ENCODE results near the gene SND1. TPM values are rescaled to one million over a fixed set of nuclear protein-coding genes. Genes with fewer than 3 reads are reported as not detected.

Gene SND1
- total and polyA plus RNA-seq, 7 donors, result 29.2 to 72.8 (median 48.2) TPM

DNA sequence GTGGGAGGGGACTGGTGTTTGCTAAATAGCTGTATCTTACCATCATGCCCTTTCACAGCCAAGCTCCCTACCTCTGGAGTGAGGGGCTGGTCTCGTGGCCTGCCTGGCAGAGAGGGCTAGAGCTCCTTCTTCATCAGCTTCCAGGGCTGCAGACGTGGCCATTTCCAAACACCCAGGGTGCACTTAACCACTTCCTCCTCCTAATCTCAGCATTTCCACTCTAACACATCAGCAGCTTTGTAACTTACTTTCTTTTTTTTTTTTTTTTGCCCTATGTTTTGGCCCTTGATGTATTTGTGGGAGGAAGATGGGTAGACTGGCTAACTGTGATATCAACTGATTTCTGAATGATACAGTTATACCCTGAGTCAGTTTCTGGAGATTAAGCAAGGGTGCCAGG, 351.8 kb downstream of the SND1 start:
- Histone ChIP-seq H3K9me3 (no peaks in the 10 kb centered on the region), H3K4me3 (no peak overlapping the region), H3K27me3 (ENCODE audit: insufficient read depth in 3 of 3, low read length in 2 of 3) (no peaks in the 10 kb centered on the region), H3K4me1 (no peaks in the 10 kb centered on the region), H3K36me3 (ENCODE audit: insufficient read depth in 1 of 2, low read depth in 1 of 2) (no peaks in the 10 kb centered on the region), H3K27ac (no peak overlapping the region)
- ATAC-seq, result no peak
- 65 to 80% (median 72%) methylated on average over 2 of the region's 2 CpGs for WGBS, 3 donors
- no peak for DNase-seq
- intact Hi-C loops (cut with DNase I), result no loop called here
- TF ChIP-seq CTCF (IDR thresholded peaks at IDR 0.05), result no peak

DNA sequence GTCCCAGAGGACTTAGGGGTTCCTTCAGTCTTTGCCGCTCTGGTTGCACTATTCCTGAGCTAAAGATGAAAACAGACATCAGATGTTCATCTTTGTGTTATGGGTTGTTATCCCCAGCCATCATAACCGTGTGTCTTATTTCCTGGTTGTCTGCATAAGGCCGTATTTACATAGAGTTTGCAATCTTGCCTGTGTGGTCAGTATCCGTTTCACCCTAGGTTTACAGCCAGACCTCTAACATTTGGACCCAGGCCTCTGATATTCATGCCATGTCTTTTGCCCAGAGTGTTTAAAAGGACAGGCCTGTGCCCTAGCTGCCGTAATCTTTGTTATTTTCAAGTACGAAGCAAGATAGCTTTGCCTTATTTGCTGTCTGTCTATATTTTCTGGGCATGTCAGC, 352.6 kb downstream of the SND1 start:
- no peaks in the 10 kb centered on the region for H3K36me3 ChIP-seq (ENCODE audit: insufficient read depth in 1 of 2, low read depth in 1 of 2)
- no peaks in the 10 kb centered on the region for H3K9me3 ChIP-seq
- intact Hi-C loops (cut with DNase I), result no loop called here
- H3K4me3 ChIP-seq, result no peak overlapping the region
- no peak for TF ChIP-seq CTCF (IDR thresholded peaks at IDR 0.05)
- DNase-seq (no peak), ATAC-seq (no peak)
- H3K27ac ChIP-seq, result no peak overlapping the region
- WGBS, 3 donors, result 88 to 93% (median 92%) methylated on average over 6 of the region's 6 CpGs
- no peaks in the 10 kb centered on the region for H3K4me1 ChIP-seq
- H3K27me3 ChIP-seq (ENCODE audit: insufficient read depth in 3 of 3, low read length in 2 of 3), result no peaks in the 10 kb centered on the region

GRCh38 chr7:128005117-128005516, 353.1 kb downstream of the SND1 start:
- Histone ChIP-seq H3K36me3 (ENCODE audit: insufficient read depth in 1 of 2, low read depth in 1 of 2) (no peaks in the 10 kb centered on the region), H3K9me3 (no peaks in the 10 kb centered on the region), H3K4me3 (no peak overlapping the region), H3K27ac (no peak overlapping the region), H3K4me1 (no peaks in the 10 kb centered on the region), H3K27me3 (ENCODE audit: insufficient read depth in 3 of 3, low read length in 2 of 3) (no peaks in the 10 kb centered on the region)
- no peak for DNase-seq
- WGBS, 3 donors, result 93 to 94% (median 93%) methylated on average over 7 of the region's 7 CpGs
- intact Hi-C loops (cut with DNase I), result no loop called here
- no peak for ATAC-seq
- TF ChIP-seq CTCF (IDR thresholded peaks at IDR 0.05), result no peak

GRCh38 chr7:128005759-128006159, 353.8 kb downstream of the SND1 start:
- no peak overlapping the region for H3K27ac ChIP-seq
- no peaks in the 10 kb centered on the region for H3K9me3 ChIP-seq
- no peaks in the 10 kb centered on the region for H3K36me3 ChIP-seq (ENCODE audit: insufficient read depth in 1 of 2, low read depth in 1 of 2)
- DNase-seq, result no peak
- no peaks in the 10 kb centered on the region for H3K4me1 ChIP-seq
- H3K27me3 ChIP-seq (ENCODE audit: insufficient read depth in 3 of 3, low read length in 2 of 3), result no peaks in the 10 kb centered on the region
- no peak for ATAC-seq
- no peak overlapping the region for H3K4me3 ChIP-seq
- WGBS, 3 donors, result 85 to 92% (median 86%) methylated on average over 3 of the region's 3 CpGs
- intact Hi-C loops (cut with DNase I), result no loop called here
- TF ChIP-seq CTCF (IDR thresholded peaks at IDR 0.05), result no peak

GRCh38 chr7:128006550-128007302, 354.7 kb downstream of the SND1 start:
- no peak overlapping the region for H3K4me3 ChIP-seq
- no peaks in the 10 kb centered on the region for H3K36me3 ChIP-seq (ENCODE audit: insufficient read depth in 1 of 2, low read depth in 1 of 2)
- intact Hi-C loops (cut with DNase I), result no loop called here
- no peak for TF ChIP-seq CTCF (IDR thresholded peaks at IDR 0.05)
- H3K27me3 ChIP-seq (ENCODE audit: insufficient read depth in 3 of 3, low read length in 2 of 3), result no peaks in the 10 kb centered on the region
- no peak for DNase-seq
- H3K4me1 ChIP-seq, result peaks cover 6% of the 10 kb centered on the region
- WGBS, 3 donors, result 83 to 93% (median 84%) methylated on average over 8 of the region's 8 CpGs
- H3K27ac ChIP-seq, result no peak overlapping the region
- ATAC-seq, result no peak
- no peaks in the 10 kb centered on the region for H3K9me3 ChIP-seq
